Stomach (tissue), 9 donors: ENCODE data around the gene NSUN2. TPM values are rescaled to one million over a fixed set of nuclear protein-coding genes. Genes with fewer than 3 reads are reported as not detected.

ENCODE experiments used
- DNase-seq, 2 donors: peaks; one replicate each; pipeline versions ENCODE4 v3.0.0 to v3.0.0-alpha.2; 2013 to 2019
- H3K27ac ChIP-seq, 5 donors: fragments of 200-600 bp in 4 of 5; sonication (generic) in 4 of 5; one replicate each; pipeline ENCODE4 v1.5.1; 2013 to 2019; ENCODE audit warnings: mild to moderate bottlenecking in 1 of 5, moderate library complexity in 1 of 5
- H3K27me3 ChIP-seq, 3 donors: fragments of 200-600 bp; sonication (generic); one replicate each; pipeline ENCODE4 v1.5.1; 2017 to 2019; ENCODE audit warnings: mixed run types in 1 of 3
- H3K36me3 ChIP-seq, 4 donors: fragments of 200-600 bp; sonication (generic); 1 replicate in 3 of 4; 2 replicates in 1 of 4; pipeline ENCODE4 v1.5.1; 2016 to 2019
- H3K4me1 ChIP-seq, 4 donors: fragments of 200-600 bp; sonication (generic); one replicate each; pipeline ENCODE4 v1.5.1; 2016 to 2019
- H3K4me3 ChIP-seq, 4 donors: fragments of 200-600 bp; sonication (generic) in 3 of 4; one replicate each; pipeline ENCODE4 v1.5.1; 2016 to 2019; ENCODE audit warnings: mild to moderate bottlenecking in 1 of 4
- H3K9me3 ChIP-seq, 4 donors: fragments of 200-600 bp; sonication (generic); one replicate each; pipeline ENCODE4 v1.5.1; 2016 to 2019
- EP300 ChIP-seq: sonication (generic); formaldehyde crosslinking; IDR thresholded peaks from one replicate; pipeline ENCODE4 v1.6.1; 2017; ENCODE audit warnings: antibody characterized with exemption
- POLR2A ChIP-seq, 4 donors: fragments of 450-650 bp; IDR thresholded peaks; one replicate each; pipeline ENCODE4 v1.6.1; 2016; ENCODE audit warnings: antibody characterized with exemption in 4 of 4, control low read depth in 2 of 4, mild to moderate bottlenecking in 1 of 4, moderate library complexity in 1 of 4
- POLR2AphosphoS5 ChIP-seq, 3 donors: sonication (generic); formaldehyde crosslinking; IDR thresholded peaks; one replicate each; pipeline ENCODE4 v1.6.1; 2016; ENCODE audit warnings: antibody characterized with exemption in 3 of 3
- WGBS, 5 donors: extraction: QIAGEN DNeasy Blood & Tissue Kit in 3 of 5; methylation state at CpG; one replicate each; pipeline versions ENCODE4 v1.1.5 to v1.1.7; 2013 to 2018; 5-methylcytosine and 5-hydroxymethylcytosine counted together
- intact Hi-C: fragments of 100-400 bp; cut with DNase I; formaldehyde crosslinking; loops from one replicate; pipeline ENCODE4 v1.15.1; 2023; ENCODE audit warnings: low total_unique reads
- polyA plus RNA-seq, 3 donors: library from polyadenylated mRNA; stranded (reverse); fragments of 200-250 nt; gene quantifications; one replicate each; pipeline ENCODE4 v1.2.3, GENCODE V29; 2013
- total RNA-seq, 5 donors: library from RNA; depleted of rRNA; stranded (reverse); fragments of >200 nt; gene quantifications; one replicate each; pipeline versions ENCODE4 v1.1.0 to v1.2.3, GENCODE V29; 2014 to 2016
- TF ChIP-seq, protein P1 (sequence below), 7 experiments: fragments of 450-650 bp in 4 of 7; fragments of 200-600 bp in 3 of 7; sonication (generic) in 3 of 7; IDR thresholded peaks; one replicate each; pipeline ENCODE4 v1.5.1; 2016 to 2019; ENCODE audit warnings: antibody characterized with exemption in 7 of 7, control low read depth in 2 of 7, mild to moderate bottlenecking in 1 of 7
- donor health status: healthy with polysubstance abuse.
- donor health status: Bipolar disorder and iron deficiency.
- donor health status: healthy.

NSUN2 gene
- total and polyA plus RNA-seq, 8 donors, result 23.1 to 249 (median 40.3) TPM

DNA sequence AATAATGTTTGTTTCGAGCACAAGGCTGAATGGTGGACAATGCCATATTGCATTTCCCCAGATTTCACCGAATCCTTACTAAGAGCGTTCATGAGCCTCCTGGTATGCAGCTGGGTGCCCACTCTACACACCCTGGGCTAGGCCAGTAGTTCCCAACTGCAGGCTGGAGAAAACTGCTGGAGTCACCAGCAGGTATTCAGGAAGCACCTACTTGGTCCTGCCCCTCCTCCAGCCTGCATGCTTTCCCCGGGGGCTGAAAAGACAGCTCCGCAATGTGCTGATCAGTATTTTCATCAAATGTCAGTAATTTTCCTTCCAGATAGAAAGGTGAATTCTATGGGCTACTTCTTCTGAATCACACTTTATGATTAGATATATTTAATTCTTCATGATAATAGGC lies 34.8 kb upstream of the NSUN2 start:
- H3K4me3 ChIP-seq, result no peak overlapping the region
- peaks cover 0 to 47% (median 28%) of the 10 kb centered on the region in 4 donors for H3K36me3 ChIP-seq
- H3K4me1 ChIP-seq, result no peaks in the 10 kb centered on the region
- TF ChIP-seq POLR2A (IDR thresholded peaks at IDR 0.05) (no peak), EP300 (no peak), POLR2AphosphoS5 (IDR thresholded peaks at IDR 0.05) (no peak)
- TF ChIP-seq, protein P1, sequence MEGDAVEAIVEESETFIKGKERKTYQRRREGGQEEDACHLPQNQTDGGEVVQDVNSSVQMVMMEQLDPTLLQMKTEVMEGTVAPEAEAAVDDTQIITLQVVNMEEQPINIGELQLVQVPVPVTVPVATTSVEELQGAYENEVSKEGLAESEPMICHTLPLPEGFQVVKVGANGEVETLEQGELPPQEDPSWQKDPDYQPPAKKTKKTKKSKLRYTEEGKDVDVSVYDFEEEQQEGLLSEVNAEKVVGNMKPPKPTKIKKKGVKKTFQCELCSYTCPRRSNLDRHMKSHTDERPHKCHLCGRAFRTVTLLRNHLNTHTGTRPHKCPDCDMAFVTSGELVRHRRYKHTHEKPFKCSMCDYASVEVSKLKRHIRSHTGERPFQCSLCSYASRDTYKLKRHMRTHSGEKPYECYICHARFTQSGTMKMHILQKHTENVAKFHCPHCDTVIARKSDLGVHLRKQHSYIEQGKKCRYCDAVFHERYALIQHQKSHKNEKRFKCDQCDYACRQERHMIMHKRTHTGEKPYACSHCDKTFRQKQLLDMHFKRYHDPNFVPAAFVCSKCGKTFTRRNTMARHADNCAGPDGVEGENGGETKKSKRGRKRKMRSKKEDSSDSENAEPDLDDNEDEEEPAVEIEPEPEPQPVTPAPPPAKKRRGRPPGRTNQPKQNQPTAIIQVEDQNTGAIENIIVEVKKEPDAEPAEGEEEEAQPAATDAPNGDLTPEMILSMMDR (IDR thresholded peaks at IDR 0.05), result no peak
- DNase-seq, result no peak
- intact Hi-C loops, result no loop called here
- no peaks in the 10 kb centered on the region for H3K9me3 ChIP-seq
- WGBS, 5 donors, result 84 to 96% (median 94%) methylated on average over 5 of the region's 5 CpGs
- H3K27me3 ChIP-seq, result no peaks in the 10 kb centered on the region
- no peak overlapping the region for H3K27ac ChIP-seq

DNA sequence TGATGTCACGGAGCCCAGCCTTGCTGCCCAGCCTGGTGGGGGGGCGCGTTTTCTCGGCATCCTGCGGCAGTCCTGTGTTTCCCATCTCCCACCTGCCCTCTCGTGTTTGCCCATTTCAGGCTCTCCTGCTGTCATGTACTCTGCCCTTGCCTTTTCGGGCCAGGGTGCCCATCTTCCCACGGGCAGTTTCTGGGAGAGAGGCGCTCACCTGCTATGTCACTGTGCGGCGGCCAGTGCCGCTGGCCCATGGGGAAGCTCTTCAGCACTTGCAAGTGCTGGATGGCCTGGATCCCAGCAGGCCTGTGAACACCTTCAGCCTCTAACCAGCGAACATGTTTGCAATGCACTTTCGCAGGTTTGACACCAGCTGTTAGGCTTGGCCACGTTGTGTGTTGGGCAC lies 33.9 kb upstream of the NSUN2 start:
- Histone ChIP-seq H3K4me1 (no peaks in the 10 kb centered on the region), H3K36me3 (peaks cover 0 to 48% (median 32%) of the 10 kb centered on the region in 4 donors), H3K9me3 (no peaks in the 10 kb centered on the region), H3K27me3 (no peaks in the 10 kb centered on the region), H3K4me3 (no peak overlapping the region), H3K27ac (no peak overlapping the region)
- 90 to 97% (median 95%) methylated on average over 11 to 15 of the region's 15 CpGs for WGBS, 5 donors
- TF ChIP-seq, protein P1 (IDR thresholded peaks at IDR 0.05), result no peak
- TF ChIP-seq EP300, result no peak
- TF ChIP-seq POLR2A (IDR thresholded peaks at IDR 0.05), result no peak
- TF ChIP-seq POLR2AphosphoS5 (IDR thresholded peaks at IDR 0.05), result no peak
- no peak for DNase-seq
- intact Hi-C loops, result no loop called here

DNA sequence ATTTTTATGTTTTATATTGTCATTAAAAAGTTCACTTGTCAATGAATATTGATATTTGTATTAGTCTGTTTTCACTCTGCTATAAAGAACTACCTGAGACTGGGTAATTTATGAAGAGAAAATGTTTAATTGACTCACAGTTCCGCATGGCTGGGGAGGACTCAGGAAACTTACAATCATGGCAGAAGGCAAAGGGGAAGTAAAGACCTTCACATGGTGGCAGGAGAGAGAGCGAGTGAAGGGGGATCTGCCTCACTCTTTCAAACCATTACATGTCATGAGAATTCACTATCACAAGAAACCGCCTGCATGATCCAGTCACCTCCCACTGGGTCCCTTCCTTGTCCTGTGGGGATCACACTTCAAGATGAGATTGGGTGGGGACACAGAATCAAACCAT lies 27.8 kb upstream of the NSUN2 start:
- H3K27ac ChIP-seq, result no peak overlapping the region

DNA sequence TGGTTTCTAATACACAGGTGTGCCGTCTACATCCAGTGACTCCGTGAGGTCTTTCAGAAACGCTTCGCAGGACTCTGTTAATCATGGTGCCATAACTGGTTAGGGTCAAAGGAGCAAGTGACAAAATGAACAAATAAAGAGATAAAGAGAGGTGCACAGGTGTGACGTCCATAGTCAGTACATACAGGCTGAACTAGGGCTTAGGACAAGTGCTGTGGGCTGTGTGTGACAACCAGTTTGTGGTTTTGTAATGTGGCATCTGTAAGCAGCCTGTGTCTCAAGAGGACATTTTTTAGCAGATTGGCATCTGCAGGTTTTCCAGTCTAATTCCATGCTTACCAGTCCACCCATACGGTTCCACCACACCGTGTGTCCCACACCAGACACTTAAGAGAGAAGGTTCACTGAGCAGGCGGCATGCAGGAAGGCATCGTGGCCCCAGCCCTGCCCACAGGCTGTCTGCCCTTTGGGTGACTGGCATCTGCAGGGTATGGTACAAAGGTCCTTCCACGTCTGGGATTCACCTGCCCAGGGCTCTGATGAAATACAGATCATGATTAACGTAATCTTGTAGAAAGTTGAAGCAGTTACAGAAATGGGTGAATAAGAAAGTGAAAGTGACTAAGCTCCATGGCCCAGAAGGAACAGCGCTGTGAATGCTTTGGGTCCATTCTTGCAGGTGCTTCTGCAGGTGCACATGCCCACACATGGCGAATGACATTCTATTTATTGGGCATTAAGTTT lies 27.3 kb upstream of the NSUN2 start:
- Histone ChIP-seq H3K4me3 (no peak overlapping the region), H3K9me3 (peaks cover 0 to 17% (median 8%) of the 10 kb centered on the region in 4 donors), H3K27me3 (no peaks in the 10 kb centered on the region), H3K36me3 (peaks cover 3 to 81% (median 64%) of the 10 kb centered on the region in 4 donors), H3K4me1 (no peaks in the 10 kb centered on the region), H3K27ac (no peak overlapping the region)
- intact Hi-C loops, result no loop called here
- 82 to 92% (median 89%) methylated on average over 13 of the region's 13 CpGs for WGBS, 5 donors
- no peak for DNase-seq
- TF ChIP-seq POLR2AphosphoS5 (IDR thresholded peaks at IDR 0.05), result no peak

More for the DNA sequence above, 27.8 kb upstream of the NSUN2 start:
- Histone ChIP-seq H3K36me3 (peaks cover 3 to 76% (median 60%) of the 10 kb centered on the region in 4 donors), H3K27me3 (no peaks in the 10 kb centered on the region), H3K4me1 (no peaks in the 10 kb centered on the region), H3K9me3 (peaks cover 0 to 17% (median 8%) of the 10 kb centered on the region in 4 donors), H3K4me3 (no peak overlapping the region)
- 90 to 97% (median 96%) methylated on average over 3 of the region's 3 CpGs for WGBS, 5 donors
- TF ChIP-seq, protein P1 (IDR thresholded peaks at IDR 0.05), result no peak
- no peak for TF ChIP-seq POLR2A (IDR thresholded peaks at IDR 0.05)
- no peak for TF ChIP-seq POLR2AphosphoS5 (IDR thresholded peaks at IDR 0.05)
- TF ChIP-seq EP300, result no peak
- no peak for DNase-seq
- intact Hi-C loops, result no loop called here

DNA sequence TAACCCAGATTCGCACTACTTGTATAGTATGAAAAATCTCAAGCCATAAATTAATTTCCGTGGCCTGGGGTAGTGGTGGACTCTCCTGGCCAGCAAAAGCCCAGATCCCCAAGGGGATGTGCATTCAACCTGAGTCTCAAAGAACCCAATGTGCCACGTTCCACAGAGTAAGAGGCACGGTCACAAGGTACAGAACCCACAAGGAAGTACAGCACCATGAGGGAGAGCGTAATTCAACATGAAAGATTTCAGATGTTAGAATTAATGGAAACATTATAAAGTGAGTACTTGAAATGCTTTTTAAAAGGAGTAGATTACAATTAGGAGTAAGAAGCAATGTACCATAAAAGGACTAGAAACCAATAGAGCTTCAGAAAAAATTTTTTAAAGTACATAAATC lies 23.8 kb upstream of the NSUN2 start:
- intact Hi-C loops, result no loop called here
- WGBS, 5 donors, result 96 to 98% (median 97%) methylated on average over 5 of the region's 5 CpGs
- Histone ChIP-seq H3K9me3 (peaks cover 0 to 17% (median 8%) of the 10 kb centered on the region in 4 donors), H3K4me1 (no peaks in the 10 kb centered on the region), H3K27ac (no peak overlapping the region), H3K4me3 (no peak overlapping the region), H3K36me3 (peaks cover 3 to 80% (median 64%) of the 10 kb centered on the region in 4 donors), H3K27me3 (no peaks in the 10 kb centered on the region)
- TF ChIP-seq, protein P1 (IDR thresholded peaks at IDR 0.05), result no peak
- TF ChIP-seq POLR2AphosphoS5 (IDR thresholded peaks at IDR 0.05) (no peak), POLR2A (IDR thresholded peaks at IDR 0.05) (no peak), EP300 (no peak)
- DNase-seq, result no peak
